Activated T-cell treated with anti-CD3 and anti-CD28 coated beads, Interleukin-2, amount 50 U/mL, for 4 hours (primary cell): ENCODE measurements around the gene DLGAP1. TPM values are rescaled to one million over a fixed set of nuclear protein-coding genes. Genes with fewer than 3 reads are reported as not detected.

ENCODE experiments used
- ATAC-seq, 2 donors: fragments of 200-7000 bp; cut with Tn5 transposase; one replicate each; pipeline ENCODE4 v1.10.0; 2021
- DNase-seq: peaks from one replicate; pipeline ENCODE4 v3.0.0-alpha.2; 2020
- H3K27me3 Mint-ChIP-seq: one replicate; pipeline ENCODE4 v1.8.0; 2021; ENCODE audit warnings: low read depth, mixed read lengths
- H3K36me3 Mint-ChIP-seq: one replicate; pipeline ENCODE4 v1.8.0; 2022; ENCODE audit warnings: mixed read lengths; ENCODE audit not compliant: insufficient read depth
- H3K4me1 Mint-ChIP-seq: one replicate; pipeline ENCODE4 v1.8.0; 2021; ENCODE audit warnings: low read depth, mixed read lengths
- H3K4me3 Mint-ChIP-seq: one replicate; pipeline ENCODE4 v1.8.0; 2021; ENCODE audit warnings: mild to moderate bottlenecking, moderate library complexity, mixed read lengths
- H3K9me3 Mint-ChIP-seq: one replicate; pipeline ENCODE4 v1.8.0; 2021; ENCODE audit warnings: mixed read lengths
- total RNA-seq, 3 donors: library from RNA; stranded (reverse); gene quantifications; one replicate each; pipeline ENCODE4 v1.2.1, GENCODE V29; 2021

DLGAP1 gene
- total RNA-seq, 3 donors from 2014 or later, result 0.16 TPM; not detected in 2

- no peak overlapping the region for H3K4me3 Mint-ChIP-seq
- DNase-seq (no peak), ATAC-seq (peak in 1 of 2 donors; percentile 39)
- peaks cover 24% of the 10 kb centered on the region for H3K27me3 Mint-ChIP-seq
- peaks cover 10% of the 10 kb centered on the region for H3K4me1 Mint-ChIP-seq
- H3K36me3 Mint-ChIP-seq, result no peaks in the 10 kb centered on the region
- H3K9me3 Mint-ChIP-seq, result no peaks in the 10 kb centered on the region
Measured at GRCh38 chr18:3502650-3503049, 952.5 kb downstream of the DLGAP1 start.

- ATAC-seq (no peak), DNase-seq (no peak)
- Mint-ChIP-seq H3K4me3 (no peak overlapping the region), H3K4me1 (peaks cover 14% of the 10 kb centered on the region), H3K9me3 (no peaks in the 10 kb centered on the region), H3K36me3 (no peaks in the 10 kb centered on the region), H3K27me3 (peaks cover 28% of the 10 kb centered on the region)
Measured at GRCh38 chr18:3500016-3500415, 955.1 kb downstream of the DLGAP1 start.

- Mint-ChIP-seq H3K9me3 (no peaks in the 10 kb centered on the region), H3K27me3 (peaks cover 31% of the 10 kb centered on the region), H3K4me3 (peak overlapping the region; percentile 56), H3K4me1 (peaks cover 17% of the 10 kb centered on the region), H3K36me3 (no peaks in the 10 kb centered on the region)
- ATAC-seq (peak; percentile 23 to 37), DNase-seq (no peak)
Measured at GRCh38 chr18:3499501-3499900, 955.6 kb downstream of the DLGAP1 start.

GRCh38 chr18:3498698-3499471 lies 956.2 kb downstream of the DLGAP1 start:
- Mint-ChIP-seq H3K36me3 (no peaks in the 10 kb centered on the region), H3K9me3 (no peaks in the 10 kb centered on the region), H3K4me1 (peaks cover 19% of the 10 kb centered on the region), H3K4me3 (peak overlapping the region; percentile 63), H3K27me3 (peaks cover 31% of the 10 kb centered on the region)
- DNase-seq (no peak), ATAC-seq (peak; percentile 63 to 72)

GRCh38 chr18:3495691-3496430 lies 959.2 kb downstream of the DLGAP1 start:
- Mint-ChIP-seq H3K4me1 (peaks cover 21% of the 10 kb centered on the region), H3K36me3 (no peaks in the 10 kb centered on the region), H3K9me3 (no peaks in the 10 kb centered on the region), H3K27me3 (peaks cover 28% of the 10 kb centered on the region), H3K4me3 (no peak overlapping the region)
- no peak for DNase-seq
- no peak for ATAC-seq

- H3K4me3 Mint-ChIP-seq, result no peak overlapping the region
- DNase-seq (no peak), ATAC-seq (no peak)
- peaks cover 24% of the 10 kb centered on the region for H3K27me3 Mint-ChIP-seq
- H3K36me3 Mint-ChIP-seq, result no peaks in the 10 kb centered on the region
- no peaks in the 10 kb centered on the region for H3K9me3 Mint-ChIP-seq
- peaks cover 18% of the 10 kb centered on the region for H3K4me1 Mint-ChIP-seq
Measured at GRCh38 chr18:3494569-3494968, 960.5 kb downstream of the DLGAP1 start.

- H3K36me3 Mint-ChIP-seq, result no peaks in the 10 kb centered on the region
- no peak overlapping the region for H3K4me3 Mint-ChIP-seq
- peaks cover 14% of the 10 kb centered on the region for H3K4me1 Mint-ChIP-seq
- no peaks in the 10 kb centered on the region for H3K9me3 Mint-ChIP-seq
- peaks cover 21% of the 10 kb centered on the region for H3K27me3 Mint-ChIP-seq
- DNase-seq (no peak), ATAC-seq (no peak)
Measured at GRCh38 chr18:3494245-3494526, 960.9 kb downstream of the DLGAP1 start.

GRCh38 chr18:3493501-3494244 lies 961.4 kb downstream of the DLGAP1 start:
- Mint-ChIP-seq H3K36me3 (no peaks in the 10 kb centered on the region), H3K9me3 (no peaks in the 10 kb centered on the region), H3K4me3 (no peak overlapping the region), H3K4me1 (peaks cover 13% of the 10 kb centered on the region), H3K27me3 (peaks cover 18% of the 10 kb centered on the region)
- ATAC-seq, result no peak
- no peak for DNase-seq

- H3K36me3 Mint-ChIP-seq, result no peaks in the 10 kb centered on the region
- no peak overlapping the region for H3K4me3 Mint-ChIP-seq
- peaks cover 13% of the 10 kb centered on the region for H3K27me3 Mint-ChIP-seq
- H3K4me1 Mint-ChIP-seq, result peaks cover 11% of the 10 kb centered on the region
- H3K9me3 Mint-ChIP-seq, result no peaks in the 10 kb centered on the region
- no peak for ATAC-seq
- DNase-seq, result no peak
Measured at GRCh38 chr18:3492721-3493120, 962.4 kb downstream of the DLGAP1 start.

- no peaks in the 10 kb centered on the region for H3K9me3 Mint-ChIP-seq
- peaks cover 11% of the 10 kb centered on the region for H3K4me1 Mint-ChIP-seq
- DNase-seq (no peak), ATAC-seq (no peak)
- no peaks in the 10 kb centered on the region for H3K36me3 Mint-ChIP-seq
- H3K4me3 Mint-ChIP-seq, result no peak overlapping the region
- peaks cover 12% of the 10 kb centered on the region for H3K27me3 Mint-ChIP-seq
Measured at GRCh38 chr18:3491981-3492555, 963.0 kb downstream of the DLGAP1 start.

GRCh38 chr18:3489462-3489861 lies 965.6 kb downstream of the DLGAP1 start:
- Mint-ChIP-seq H3K4me3 (no peak overlapping the region), H3K4me1 (peaks cover 4% of the 10 kb centered on the region), H3K27me3 (peaks cover 6% of the 10 kb centered on the region), H3K9me3 (no peaks in the 10 kb centered on the region), H3K36me3 (no peaks in the 10 kb centered on the region)
- ATAC-seq, result no peak
- no peak for DNase-seq

- Mint-ChIP-seq H3K36me3 (no peaks in the 10 kb centered on the region), H3K4me1 (no peaks in the 10 kb centered on the region), H3K27me3 (peaks cover 6% of the 10 kb centered on the region), H3K9me3 (no peaks in the 10 kb centered on the region), H3K4me3 (no peak overlapping the region)
- ATAC-seq (no peak), DNase-seq (no peak)
Measured at GRCh38 chr18:3486512-3486911, 968.6 kb downstream of the DLGAP1 start.

- ATAC-seq (no peak), DNase-seq (no peak)
- Mint-ChIP-seq H3K4me3 (no peak overlapping the region), H3K36me3 (no peaks in the 10 kb centered on the region), H3K4me1 (no peaks in the 10 kb centered on the region), H3K27me3 (peaks cover 4% of the 10 kb centered on the region), H3K9me3 (no peaks in the 10 kb centered on the region)
Measured at GRCh38 chr18:3485153-3486149, 969.7 kb downstream of the DLGAP1 start.
